NCI-H69 (cell line): ENCODE measurements around the gene ERN1.
"Not testable (repeated sequence)": the region's sequence is repeated elsewhere in the genome, so short reads cannot be mapped to it uniquely, and the experiment has no call there.

ENCODE experiments used
- DNase-seq: peaks from one replicate; lab custom pipeline; 2025; lab: John Stamatoyannopoulos, UW

ERN1 gene

DNA sequence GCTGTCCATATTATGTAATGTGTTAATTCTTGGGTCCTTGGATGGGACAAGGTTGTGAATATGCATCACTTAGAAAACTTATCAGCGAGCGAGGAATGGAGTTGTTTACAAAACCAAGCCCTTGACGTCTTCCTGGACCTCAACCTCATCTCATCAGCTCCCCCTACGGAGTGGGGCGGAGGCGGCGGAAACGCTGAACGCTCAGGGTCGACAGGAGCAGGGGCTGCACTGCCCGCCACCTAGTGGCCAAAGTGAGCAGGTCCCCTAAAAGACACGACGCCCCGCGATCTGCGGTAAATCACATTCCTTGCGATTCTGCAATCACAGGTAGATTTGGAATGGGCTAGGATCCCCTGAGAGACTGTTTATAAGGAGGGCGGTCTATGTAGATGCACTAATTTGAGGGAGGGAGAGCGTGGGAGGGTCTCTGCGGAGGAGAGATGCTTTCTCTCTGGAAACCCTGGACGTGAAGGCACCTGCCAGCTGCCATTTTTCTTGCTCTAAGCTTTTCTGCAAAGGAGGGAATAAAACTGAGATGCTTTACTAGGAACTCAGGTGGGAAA lies 104.1 kb downstream of the ERN1 start:
- DNase-seq = peak; percentile 89

- DNase-seq = no peak
Observed at GRCh38 chr17:64024781-64025731, 104.9 kb downstream of the ERN1 start.

- no peak for DNase-seq
Observed at GRCh38 chr17:64024215-64024654, 105.7 kb downstream of the ERN1 start.

- DNase-seq = no peak
Observed at GRCh38 chr17:64022611-64023063, 107.3 kb downstream of the ERN1 start.

DNA sequence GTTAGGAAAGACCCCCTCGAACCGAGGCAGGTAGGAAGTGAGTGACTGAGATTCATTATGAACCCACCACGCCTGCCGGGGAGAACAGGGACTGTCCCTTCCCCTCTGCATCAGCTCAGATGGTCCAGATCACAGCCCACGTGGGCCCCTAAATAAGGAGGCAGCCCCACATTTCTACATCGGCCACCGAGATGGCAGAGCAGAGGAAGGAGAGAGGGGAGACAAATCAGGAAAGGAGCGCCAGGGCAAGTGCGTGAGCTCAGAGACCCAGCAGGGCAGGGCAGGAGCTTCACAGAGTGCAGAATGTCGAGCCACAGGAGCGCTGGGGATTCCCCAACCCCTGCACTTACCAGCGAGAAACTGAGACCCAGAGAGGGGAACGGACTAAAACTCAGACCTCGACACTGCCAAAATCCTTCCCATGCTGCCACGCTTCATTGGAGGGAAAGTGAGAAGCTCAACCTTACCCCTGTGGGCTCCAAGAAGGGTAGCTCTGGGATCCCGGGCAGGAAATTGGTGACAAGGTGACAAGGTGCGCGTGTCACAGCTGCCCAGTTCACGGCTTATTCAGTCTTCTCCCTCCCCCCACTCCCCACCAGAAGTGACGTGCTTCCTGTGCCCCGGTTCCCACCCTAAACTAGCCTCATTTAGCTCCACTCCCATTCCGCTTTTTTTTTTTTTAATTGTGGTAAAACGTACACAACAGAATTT lies 109.7 kb downstream of the ERN1 start, which contains the start of gene ICAM2:
TSS of gene ICAM2 (minus strand) at position 578 of the 711 bp plus-strand sequence. CDS start 13,942 bp downstream, outside the sequence.
- DNase-seq = peak; percentile 59

GRCh38 chr17:64019551-64019961 lies 110.4 kb downstream of the ERN1 start:
- not testable (repeated sequence) for DNase-seq

GRCh38 chr17:64017381-64017980 lies 112.5 kb downstream of the ERN1 start:
- no peak for DNase-seq

DNA sequence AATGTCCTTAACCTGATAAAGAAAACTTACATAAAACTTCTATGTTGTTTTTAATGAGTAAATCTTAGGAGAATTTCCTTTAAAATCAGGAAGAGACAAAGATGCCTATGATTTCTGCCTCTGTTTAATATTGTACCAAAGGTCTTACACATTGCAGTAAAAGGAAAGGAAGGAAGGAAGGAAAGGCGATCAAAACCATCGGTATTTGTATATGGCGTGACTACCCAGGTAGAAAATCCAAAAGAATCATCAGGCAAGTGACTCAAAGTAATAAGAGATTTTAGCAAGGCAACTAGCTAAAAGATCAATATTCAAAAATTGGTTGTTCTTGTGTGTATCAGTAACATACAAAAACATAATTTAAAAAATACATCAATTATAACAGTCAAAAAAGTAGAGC lies 113.0 kb downstream of the ERN1 start:
- no peak for DNase-seq

GRCh38 chr17:64016231-64016784 lies 113.6 kb downstream of the ERN1 start:
- DNase-seq = no peak

DNA sequence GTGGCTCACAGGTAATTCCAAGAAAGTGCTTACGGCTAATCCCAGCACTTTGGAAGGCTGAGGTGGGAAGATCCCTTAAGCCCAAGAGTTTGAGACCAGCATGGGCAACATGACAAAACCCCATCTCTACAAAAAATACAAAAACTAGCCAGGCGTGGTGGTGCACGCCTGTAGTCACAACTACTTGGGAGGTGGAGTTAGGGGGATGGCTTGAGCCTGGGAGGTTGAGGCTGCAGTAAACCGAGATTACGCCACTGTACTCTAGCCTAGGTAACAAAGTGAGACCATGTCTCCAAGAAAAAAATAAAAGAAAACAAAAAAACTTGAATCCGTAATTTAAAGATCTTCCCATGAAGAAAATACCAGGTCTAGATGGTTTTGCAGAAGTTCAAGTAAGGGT lies 114.5 kb downstream of the ERN1 start:
- no peak for DNase-seq

- no peak for DNase-seq
Observed at GRCh38 chr17:64009571-64010402, 120.2 kb downstream of the ERN1 start.

DNA sequence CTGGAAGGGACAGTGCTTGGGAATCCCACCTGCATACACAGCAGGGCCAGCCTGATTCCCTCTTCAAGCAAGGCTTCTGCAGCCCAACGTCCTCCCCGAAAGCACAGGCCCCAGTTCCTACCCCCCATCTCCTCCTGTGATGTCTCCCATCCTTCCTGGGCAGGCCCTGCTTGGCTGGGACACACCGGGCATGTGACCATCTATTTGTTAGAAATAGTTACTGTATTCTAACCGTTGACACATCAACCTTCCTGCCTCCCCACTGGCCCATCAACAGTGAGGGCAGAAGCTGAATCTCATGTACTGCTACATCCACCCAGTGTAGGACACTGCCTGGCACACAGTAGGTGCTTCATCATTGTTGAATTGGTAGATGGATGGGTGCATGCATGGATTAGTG lies 121.1 kb downstream of the ERN1 start:
- DNase-seq = no peak

DNA sequence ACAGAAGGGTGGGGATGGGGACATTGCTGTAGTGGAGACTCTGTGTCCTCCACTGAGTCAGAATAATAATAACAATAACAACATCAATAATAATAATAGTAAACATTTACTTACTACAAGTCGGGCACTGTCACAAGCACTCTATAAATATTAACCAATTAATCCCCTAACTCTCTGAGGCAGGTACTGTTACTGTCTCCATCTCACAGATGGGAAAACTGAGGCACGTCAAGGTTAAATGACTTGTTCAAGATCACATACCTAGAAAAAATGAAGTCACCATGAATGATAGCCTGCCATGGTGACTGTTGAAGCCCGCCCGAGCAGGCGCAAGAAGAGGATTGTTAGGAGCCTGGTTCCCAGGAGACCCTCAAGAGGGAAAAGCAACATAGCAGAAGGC lies 121.6 kb downstream of the ERN1 start:
- no peak for DNase-seq

DNA sequence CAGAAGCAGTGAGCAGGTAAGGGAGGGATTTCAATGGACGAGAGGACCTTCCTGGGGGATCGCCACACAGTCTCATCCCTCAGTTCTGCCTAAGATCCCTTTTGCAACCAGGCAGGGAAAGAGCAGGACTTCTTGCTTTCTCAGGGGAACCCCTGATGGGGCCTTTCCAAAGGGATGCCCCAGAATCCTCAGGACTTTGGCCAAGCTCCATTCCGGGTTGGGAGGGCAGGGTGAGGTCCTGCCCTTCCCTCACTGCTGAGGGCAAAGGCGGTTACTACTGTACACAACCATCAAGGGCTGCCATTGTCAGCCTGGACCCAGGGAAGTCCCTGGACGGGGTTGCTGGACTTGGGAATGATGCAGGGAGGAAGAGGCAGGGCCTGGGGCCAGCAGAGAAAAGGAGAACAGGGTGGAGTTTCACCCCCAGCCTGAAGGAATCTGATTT lies 122.1 kb downstream of the ERN1 start:
- no peak for DNase-seq

DNA sequence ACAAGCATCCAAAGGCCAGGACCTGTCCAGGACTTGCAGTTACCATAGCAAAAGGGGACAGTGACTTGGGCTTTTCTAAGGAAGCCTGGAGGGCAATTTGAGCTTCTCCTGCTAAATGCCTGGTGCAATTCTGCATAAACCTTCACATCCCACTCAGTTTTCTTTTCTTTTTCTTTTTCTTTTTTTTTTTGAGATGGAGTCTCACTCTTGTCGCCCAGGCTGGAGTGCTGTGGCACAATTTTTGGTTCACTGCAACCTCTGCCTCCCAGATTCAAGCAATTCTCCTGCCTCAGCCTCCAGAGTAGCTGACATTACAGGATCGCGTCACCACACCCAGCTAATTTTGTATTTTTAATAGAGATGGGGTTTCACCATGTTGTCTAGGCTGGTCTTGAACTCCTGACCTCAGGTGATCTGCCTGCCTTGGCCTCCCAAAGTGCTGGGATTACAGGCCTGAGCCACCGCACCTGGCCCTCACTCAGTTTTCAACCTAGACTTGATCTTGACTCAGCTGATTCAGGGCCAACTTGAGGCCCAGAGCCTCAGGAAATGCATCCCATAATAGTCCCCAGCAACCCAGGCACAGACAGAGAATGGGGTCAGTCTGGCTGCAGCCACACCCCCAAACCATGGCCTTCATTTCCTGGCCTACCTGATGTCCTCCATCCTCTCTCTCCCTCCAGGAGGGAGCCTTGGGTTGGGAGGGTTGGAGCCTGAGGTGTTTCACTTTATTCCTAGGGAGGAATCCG lies 122.7 kb downstream of the ERN1 start:
- DNase-seq = peak; percentile 21

DNA sequence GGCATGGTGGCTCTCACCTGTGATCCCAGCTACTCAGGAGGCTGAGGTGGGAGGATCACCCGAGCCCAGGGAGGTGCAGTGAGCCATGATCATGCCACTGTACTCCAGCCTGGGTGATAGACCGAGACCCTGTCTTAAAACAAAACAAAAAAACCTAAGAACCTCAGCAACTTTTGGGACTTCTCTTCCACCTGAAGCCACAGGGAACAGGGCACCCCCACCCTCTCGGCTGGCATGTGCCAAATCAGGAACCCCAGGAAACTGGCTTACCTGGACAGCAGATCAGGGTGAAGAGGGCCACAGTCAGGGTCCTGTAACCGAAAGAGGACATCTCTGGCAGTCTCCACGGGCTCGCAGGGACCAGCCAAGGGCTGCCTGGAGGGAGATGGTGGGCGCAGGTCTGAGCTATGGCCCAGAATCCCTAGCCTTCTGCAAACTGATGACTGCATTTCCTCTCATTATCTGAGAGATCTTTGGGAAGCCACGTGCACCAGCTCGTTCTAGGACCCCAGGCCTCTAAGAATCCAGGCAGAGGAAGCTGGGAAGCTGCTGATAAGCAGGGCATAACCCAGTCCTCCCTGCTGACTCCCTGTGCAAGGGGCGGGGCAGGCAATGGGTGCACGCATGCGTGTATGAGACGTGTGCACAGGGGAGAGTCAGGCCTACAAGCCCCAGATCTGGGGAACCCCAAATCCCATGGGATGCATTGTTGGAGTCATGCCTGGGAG lies 123.4 kb downstream of the ERN1 start:
- no peak for DNase-seq

DNA sequence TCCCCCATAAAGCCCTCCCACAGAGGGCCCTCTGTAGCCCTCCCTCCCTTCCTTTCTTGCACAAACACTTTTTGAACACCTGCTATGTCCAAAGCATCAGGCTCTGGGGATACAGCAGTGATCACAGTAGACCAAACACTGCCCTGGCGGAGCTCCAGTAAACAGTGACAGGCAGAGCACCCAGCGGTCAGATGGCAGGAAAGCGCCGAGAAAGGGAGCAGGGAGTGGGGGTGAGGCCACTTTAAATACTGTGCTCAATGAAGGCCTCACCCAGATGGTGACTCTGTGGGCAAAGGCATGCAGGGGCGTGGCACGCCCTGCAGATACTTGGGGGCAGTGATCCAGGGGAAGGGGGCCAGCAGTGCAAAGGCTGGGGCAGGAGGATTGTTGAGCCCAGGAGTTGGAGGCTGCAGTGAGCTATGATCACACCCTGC lies 124.2 kb downstream of the ERN1 start:
- DNase-seq = peak; percentile 95

- no peak for DNase-seq
Observed at GRCh38 chr17:64004903-64005733, 124.8 kb downstream of the ERN1 start.
